GM23338 (cell line): Measurements from ENCODE around the gene TMCC1. TPM values are rescaled to one million over a fixed set of nuclear protein-coding genes. Genes with fewer than 3 reads are reported as not detected.
A peak's percentile ranks its signal among the peaks of the same experiment; 100 is the strongest.

ENCODE experiments used
- ATAC-seq: fragments of 200-7000 bp; cut with Tn5 transposase; 3 replicates; pipeline ENCODE4 v1.9.1; 2020
- DNase-seq: peaks from one replicate; pipeline ENCODE4 v3.0.0-alpha.2; 2015; ENCODE audit warnings: low spot score
- H2AFZ ChIP-seq: fragments of 200-600 bp; sonication (generic); 2 replicates; pipeline ENCODE4 v1.8.0; 2016; ENCODE audit warnings: antibody characterized with exemption, mild to moderate bottlenecking, moderate library complexity
- H3F3A ChIP-seq: fragments of 200-600 bp; sonication (generic); replicated peaks from 2 replicates; pipeline ENCODE4 v1.8.0; 2017; ENCODE audit warnings: antibody characterized with exemption, mixed run types, low read depth
- H3K27ac ChIP-seq: fragments of 200-600 bp; sonication (generic); 2 replicates; pipeline ENCODE4 v1.6.1; 2016; ENCODE audit warnings: low read depth
- H3K27me3 ChIP-seq: fragments of 200-600 bp; sonication (generic); 2 replicates; pipeline ENCODE4 v1.8.0; 2016; ENCODE audit warnings: mild to moderate bottlenecking, mixed run types, moderate library complexity; ENCODE audit not compliant: insufficient read depth
- H3K36me3 ChIP-seq: fragments of 200-600 bp; sonication (generic); 2 replicates; pipeline ENCODE4 v1.8.0; 2016; ENCODE audit warnings: mild to moderate bottlenecking; ENCODE audit not compliant: insufficient read depth
- H3K4me1 ChIP-seq: fragments of 200-600 bp; sonication (generic); 2 replicates; pipeline ENCODE4 v1.8.0; 2016; ENCODE audit warnings: mild to moderate bottlenecking, moderate library complexity; ENCODE audit not compliant: insufficient read depth
- H3K4me2 ChIP-seq: fragments of 200-600 bp; sonication (generic); 2 replicates; pipeline ENCODE4 v1.7.1; 2017; ENCODE audit warnings: mixed run types
- H3K4me3 ChIP-seq: fragments of 200-600 bp; sonication (generic); 2 replicates; pipeline ENCODE4 v1.6.1; 2016; ENCODE audit warnings: mixed run types
- H3K79me2 ChIP-seq: fragments of 200-600 bp; sonication (generic); replicated peaks from 2 replicates; pipeline ENCODE4 v1.8.0; 2017; ENCODE audit warnings: mild to moderate bottlenecking; ENCODE audit not compliant: insufficient read depth
- H3K9me2 ChIP-seq: fragments of 200-600 bp; sonication (generic); 2 replicates; pipeline ENCODE4 v1.8.0; 2017; ENCODE audit not compliant: insufficient read depth
- H4K20me1 ChIP-seq: fragments of 200-600 bp; sonication (generic); replicated peaks from 2 replicates; pipeline ENCODE4 v1.8.0; 2017; ENCODE audit warnings: mild to moderate bottlenecking; ENCODE audit not compliant: insufficient read depth
- H3K27ac Mint-ChIP-seq: 2 replicates; pipeline ENCODE4 v1.8.0; 2020; ENCODE audit warnings: inconsistent platforms, mild to moderate bottlenecking, moderate library complexity, mixed read lengths
- H3K27me3 Mint-ChIP-seq: 3 replicates; pipeline ENCODE4 v1.8.0; 2022; ENCODE audit warnings: low read depth, mild to moderate bottlenecking, moderate library complexity, mixed read lengths, inconsistent platforms; ENCODE audit not compliant: insufficient read depth, poor library complexity
- H3K36me3 Mint-ChIP-seq: 3 replicates; pipeline ENCODE4 v1.8.0; 2021; ENCODE audit warnings: low read depth, mild to moderate bottlenecking, inconsistent platforms, moderate library complexity, mixed read lengths
- H3K4me1 Mint-ChIP-seq: 3 replicates; pipeline ENCODE4 v1.8.0; 2020; ENCODE audit warnings: mild to moderate bottlenecking, inconsistent platforms, mixed read lengths
- H3K4me3 Mint-ChIP-seq: 3 replicates; pipeline ENCODE4 v1.8.0; 2021; ENCODE audit warnings: moderate library complexity, mild to moderate bottlenecking, inconsistent platforms, mixed read lengths
- H3K9me3 Mint-ChIP-seq: 3 replicates; pipeline ENCODE4 v1.8.0; 2020; ENCODE audit warnings: moderate library complexity, mild to moderate bottlenecking, inconsistent platforms, mixed read lengths
- EZH2 ChIP-seq: fragments of 200-600 bp; sonication (generic); IDR thresholded peaks from one replicate; pipeline ENCODE4 v1.8.0; 2017; ENCODE audit warnings: antibody characterized with exemption, mild to moderate bottlenecking, low read depth; ENCODE audit not compliant: unreplicated experiment
- EZH2phosphoT487 ChIP-seq: fragments of 200-600 bp; sonication (generic); IDR thresholded peaks from one replicate; pipeline ENCODE4 v1.8.1; 2018; ENCODE audit warnings: antibody characterized with exemption; ENCODE audit not compliant: unreplicated experiment
- JUNB ChIP-seq: IDR thresholded peaks from one replicate; pipeline ENCODE4 v1.6.1; 2016; ENCODE audit warnings: antibody characterized with exemption; ENCODE audit not compliant: unreplicated experiment
- POLR2AphosphoS5 ChIP-seq: IDR thresholded peaks from 2 replicates; pipeline ENCODE4 v1.6.1; 2016; ENCODE audit warnings: antibody characterized with exemption, low read depth
- STAT1 ChIP-seq: IDR thresholded peaks from one replicate; pipeline ENCODE4 v1.6.1; 2016; ENCODE audit warnings: antibody characterized with exemption; ENCODE audit not compliant: unreplicated experiment
- ZNF114 ChIP-seq: fragments of 250-450 bp; sonication (Bioruptor Pico); IDR thresholded peaks from 2 replicates; pipeline ENCODE4 v1.5.0; 2020; ENCODE audit warnings: mild to moderate bottlenecking, moderate library complexity
- polyA plus RNA-seq: library from polyadenylated mRNA; unstranded; fragments of >200 nt; fragmentation: Nextera tagmentation; extraction: Ambion mirVana; gene quantifications from 2 replicates; pipeline ENCODE4 v1.2.1, GENCODE V29; 2016
- total RNA-seq: library from RNA; depleted of rRNA; stranded (reverse); fragments of >200 nt; shearing (Covaris generic); gene quantifications from 2 replicates; pipeline ENCODE4 v1.2.3, GENCODE V29; 2014
- TF ChIP-seq, protein P1 (sequence below): fragments of 250-450 bp; sonication (Bioruptor Pico); IDR thresholded peaks from 2 replicates; pipeline ENCODE4 v1.5.0; 2020; ENCODE audit warnings: mild to moderate bottlenecking, moderate library complexity
- TF ChIP-seq, protein P2 (sequence below): IDR thresholded peaks from one replicate; pipeline ENCODE4 v1.6.1; 2018; ENCODE audit warnings: antibody characterized with exemption; ENCODE audit not compliant: unreplicated experiment

Gene TMCC1
- total and polyA plus RNA-seq, 2 experiments from 2014 or later, result 8.2 to 18.4 TPM

DNA sequence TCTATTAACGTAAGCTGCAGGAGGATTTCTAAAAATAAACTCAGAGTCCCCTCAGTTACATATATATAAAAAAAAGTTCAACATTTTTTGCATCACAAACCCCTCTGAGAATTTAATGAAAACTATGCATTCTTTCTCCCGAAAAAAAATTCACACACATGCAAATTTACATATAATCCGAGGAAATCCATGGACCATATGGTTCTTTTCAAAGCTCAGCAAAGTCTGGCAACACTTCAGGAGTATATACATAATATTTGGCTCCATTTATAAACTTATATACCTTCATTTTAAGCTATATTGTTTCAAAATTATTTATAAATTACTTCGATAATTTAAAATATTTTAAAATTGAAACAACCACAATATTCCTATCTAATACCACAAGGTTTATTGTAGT, 146.4 kb downstream of the TMCC1 start (continued):
- no peak for TF ChIP-seq EZH2
- TF ChIP-seq, protein P1, sequence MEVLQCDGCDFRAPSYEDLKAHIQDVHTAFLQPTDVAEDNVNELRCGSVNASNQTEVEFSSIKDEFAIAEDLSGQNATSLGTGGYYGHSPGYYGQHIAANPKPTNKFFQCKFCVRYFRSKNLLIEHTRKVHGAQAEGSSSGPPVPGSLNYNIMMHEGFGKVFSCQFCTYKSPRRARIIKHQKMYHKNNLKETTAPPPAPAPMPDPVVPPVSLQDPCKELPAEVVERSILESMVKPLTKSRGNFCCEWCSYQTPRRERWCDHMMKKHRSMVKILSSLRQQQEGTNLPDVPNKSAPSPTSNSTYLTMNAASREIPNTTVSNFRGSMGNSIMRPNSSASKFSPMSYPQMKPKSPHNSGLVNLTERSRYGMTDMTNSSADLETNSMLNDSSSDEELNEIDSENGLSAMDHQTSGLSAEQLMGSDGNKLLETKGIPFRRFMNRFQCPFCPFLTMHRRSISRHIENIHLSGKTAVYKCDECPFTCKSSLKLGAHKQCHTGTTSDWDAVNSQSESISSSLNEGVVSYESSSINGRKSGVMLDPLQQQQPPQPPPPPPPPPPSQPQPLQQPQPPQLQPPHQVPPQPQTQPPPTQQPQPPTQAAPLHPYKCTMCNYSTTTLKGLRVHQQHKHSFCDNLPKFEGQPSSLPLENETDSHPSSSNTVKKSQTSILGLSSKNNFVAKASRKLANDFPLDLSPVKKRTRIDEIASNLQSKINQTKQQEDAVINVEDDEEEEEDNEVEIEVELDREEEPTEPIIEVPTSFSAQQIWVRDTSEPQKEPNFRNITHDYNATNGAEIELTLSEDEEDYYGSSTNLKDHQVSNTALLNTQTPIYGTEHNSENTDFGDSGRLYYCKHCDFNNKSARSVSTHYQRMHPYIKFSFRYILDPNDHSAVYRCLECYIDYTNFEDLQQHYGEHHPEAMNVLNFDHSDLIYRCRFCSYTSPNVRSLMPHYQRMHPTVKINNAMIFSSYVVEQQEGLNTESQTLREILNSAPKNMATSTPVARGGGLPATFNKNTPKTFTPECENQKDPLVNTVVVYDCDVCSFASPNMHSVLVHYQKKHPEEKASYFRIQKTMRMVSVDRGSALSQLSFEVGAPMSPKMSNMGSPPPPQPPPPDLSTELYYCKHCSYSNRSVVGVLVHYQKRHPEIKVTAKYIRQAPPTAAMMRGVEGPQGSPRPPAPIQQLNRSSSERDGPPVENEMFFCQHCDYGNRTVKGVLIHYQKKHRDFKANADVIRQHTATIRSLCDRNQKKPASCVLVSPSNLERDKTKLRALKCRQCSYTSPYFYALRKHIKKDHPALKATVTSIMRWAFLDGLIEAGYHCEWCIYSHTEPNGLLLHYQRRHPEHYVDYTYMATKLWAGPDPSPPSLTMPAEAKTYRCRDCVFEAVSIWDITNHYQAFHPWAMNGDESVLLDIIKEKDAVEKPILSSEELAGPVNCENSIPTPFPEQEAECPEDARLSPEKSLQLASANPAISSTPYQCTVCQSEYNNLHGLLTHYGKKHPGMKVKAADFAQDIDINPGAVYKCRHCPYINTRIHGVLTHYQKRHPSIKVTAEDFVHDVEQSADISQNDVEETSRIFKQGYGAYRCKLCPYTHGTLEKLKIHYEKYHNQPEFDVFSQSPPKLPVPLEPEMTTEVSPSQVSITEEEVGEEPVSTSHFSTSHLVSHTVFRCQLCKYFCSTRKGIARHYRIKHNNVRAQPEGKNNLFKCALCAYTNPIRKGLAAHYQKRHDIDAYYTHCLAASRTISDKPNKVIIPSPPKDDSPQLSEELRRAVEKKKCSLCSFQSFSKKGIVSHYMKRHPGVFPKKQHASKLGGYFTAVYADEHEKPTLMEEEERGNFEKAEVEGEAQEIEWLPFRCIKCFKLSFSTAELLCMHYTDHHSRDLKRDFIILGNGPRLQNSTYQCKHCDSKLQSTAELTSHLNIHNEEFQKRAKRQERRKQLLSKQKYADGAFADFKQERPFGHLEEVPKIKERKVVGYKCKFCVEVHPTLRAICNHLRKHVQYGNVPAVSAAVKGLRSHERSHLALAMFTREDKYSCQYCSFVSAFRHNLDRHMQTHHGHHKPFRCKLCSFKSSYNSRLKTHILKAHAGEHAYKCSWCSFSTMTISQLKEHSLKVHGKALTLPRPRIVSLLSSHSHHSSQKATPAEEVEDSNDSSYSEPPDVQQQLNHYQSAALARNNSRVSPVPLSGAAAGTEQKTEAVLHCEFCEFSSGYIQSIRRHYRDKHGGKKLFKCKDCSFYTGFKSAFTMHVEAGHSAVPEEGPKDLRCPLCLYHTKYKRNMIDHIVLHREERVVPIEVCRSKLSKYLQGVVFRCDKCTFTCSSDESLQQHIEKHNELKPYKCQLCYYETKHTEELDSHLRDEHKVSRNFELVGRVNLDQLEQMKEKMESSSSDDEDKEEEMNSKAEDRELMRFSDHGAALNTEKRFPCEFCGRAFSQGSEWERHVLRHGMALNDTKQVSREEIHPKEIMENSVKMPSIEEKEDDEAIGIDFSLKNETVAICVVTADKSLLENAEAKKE (CRISPR knock-in tag), result no peak
- no peak for TF ChIP-seq JUNB
- TF ChIP-seq STAT1, result no peak
- TF ChIP-seq ZNF114 (CRISPR knock-in tag), result no peak
- no peak for TF ChIP-seq EZH2phosphoT487

DNA sequence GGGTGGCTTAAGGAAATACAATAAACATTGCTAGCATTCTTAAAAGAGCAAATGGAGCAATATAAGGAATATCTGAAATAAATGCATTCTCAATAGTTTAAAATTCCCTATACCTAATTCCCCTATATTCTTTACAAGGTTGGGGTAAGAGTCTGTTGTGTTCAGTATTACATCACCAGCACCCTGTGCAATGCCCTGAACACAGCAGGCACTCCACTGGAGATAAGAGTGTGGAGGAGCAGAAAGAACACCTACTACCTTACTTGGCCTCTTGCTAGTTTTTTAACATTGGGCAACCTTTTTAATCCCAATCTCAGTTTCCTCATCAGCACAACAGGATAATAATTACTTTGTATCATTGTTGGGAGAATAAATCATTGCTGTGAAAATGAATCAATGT, 146.9 kb downstream of the TMCC1 start:
- Histone ChIP-seq H3K36me3 (no peaks in the 10 kb centered on the region), H3K4me3 (no peak overlapping the region), H3K27me3 (no peaks in the 10 kb centered on the region), H2AFZ (no peak overlapping the region), H3F3A (no peaks in the 10 kb centered on the region), H3K9me2 (no peaks in the 10 kb centered on the region), H4K20me1 (peaks cover 7% of the 10 kb centered on the region; the same call in 1 of the 2 replicates), H3K79me2 (no peaks in the 10 kb centered on the region), H3K27ac (no peak overlapping the region), H3K4me2 (no peak overlapping the region), H3K4me1 (peaks cover 6% of the 10 kb centered on the region; the same call in 1 of the 2 replicates)
- Mint-ChIP-seq H3K27ac (0 out of 2 replicates have a peak overlapping the region, but pooled peaks have one; percentile 35), H3K4me3 (no peak overlapping the region), H3K27me3 (no peaks in the 10 kb centered on the region), H3K36me3 (no peaks in the 10 kb centered on the region), H3K4me1 (peaks cover 14% of the 10 kb centered on the region), H3K9me3 (no peaks in the 10 kb centered on the region)
- no peak for ATAC-seq
- DNase-seq, result no peak
- TF ChIP-seq EZH2 (no peak), POLR2AphosphoS5 (no peak)
- TF ChIP-seq, protein P2, sequence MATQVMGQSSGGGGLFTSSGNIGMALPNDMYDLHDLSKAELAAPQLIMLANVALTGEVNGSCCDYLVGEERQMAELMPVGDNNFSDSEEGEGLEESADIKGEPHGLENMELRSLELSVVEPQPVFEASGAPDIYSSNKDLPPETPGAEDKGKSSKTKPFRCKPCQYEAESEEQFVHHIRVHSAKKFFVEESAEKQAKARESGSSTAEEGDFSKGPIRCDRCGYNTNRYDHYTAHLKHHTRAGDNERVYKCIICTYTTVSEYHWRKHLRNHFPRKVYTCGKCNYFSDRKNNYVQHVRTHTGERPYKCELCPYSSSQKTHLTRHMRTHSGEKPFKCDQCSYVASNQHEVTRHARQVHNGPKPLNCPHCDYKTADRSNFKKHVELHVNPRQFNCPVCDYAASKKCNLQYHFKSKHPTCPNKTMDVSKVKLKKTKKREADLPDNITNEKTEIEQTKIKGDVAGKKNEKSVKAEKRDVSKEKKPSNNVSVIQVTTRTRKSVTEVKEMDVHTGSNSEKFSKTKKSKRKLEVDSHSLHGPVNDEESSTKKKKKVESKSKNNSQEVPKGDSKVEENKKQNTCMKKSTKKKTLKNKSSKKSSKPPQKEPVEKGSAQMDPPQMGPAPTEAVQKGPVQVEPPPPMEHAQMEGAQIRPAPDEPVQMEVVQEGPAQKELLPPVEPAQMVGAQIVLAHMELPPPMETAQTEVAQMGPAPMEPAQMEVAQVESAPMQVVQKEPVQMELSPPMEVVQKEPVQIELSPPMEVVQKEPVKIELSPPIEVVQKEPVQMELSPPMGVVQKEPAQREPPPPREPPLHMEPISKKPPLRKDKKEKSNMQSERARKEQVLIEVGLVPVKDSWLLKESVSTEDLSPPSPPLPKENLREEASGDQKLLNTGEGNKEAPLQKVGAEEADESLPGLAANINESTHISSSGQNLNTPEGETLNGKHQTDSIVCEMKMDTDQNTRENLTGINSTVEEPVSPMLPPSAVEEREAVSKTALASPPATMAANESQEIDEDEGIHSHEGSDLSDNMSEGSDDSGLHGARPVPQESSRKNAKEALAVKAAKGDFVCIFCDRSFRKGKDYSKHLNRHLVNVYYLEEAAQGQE, result no peak
